ENCODE data around the gene UBXN10. TPM values are rescaled to one million over a fixed set of nuclear protein-coding genes. Genes with fewer than 3 reads are reported as not detected.

The UBXN10 gene
- total and polyA plus RNA-seq, 2 donors (not counting 3 experiments of a cell fraction or from before 2014, with no cell fraction given), result not detected

GRCh38 chr1:20194224-20194623, 8.3 kb downstream of the UBXN10 start:
- ChIA-PET CTCF (interaction anchor here (1.1 to 5.3 kb wide), 9 partner anchors 9 to 278 kb away, joined by 4 to 85 read pairs (median 16); no protein-coding TSS in a partner anchor), POLR2A (no interaction called here)
- H3K9me1 ChIP-seq (replicated peaks; ENCODE audit: control insufficient read depth, extremely low read depth, insufficient read depth, low read length), result no peaks in the 10 kb centered on the region
- H2AFZ ChIP-seq (ENCODE audit: low read depth, low read length), result no peak overlapping the region
- H3K9me3 ChIP-seq (replicated peaks; ENCODE audit: control insufficient read depth, insufficient read depth, low read length), result no peaks in the 10 kb centered on the region
- no peaks in the 10 kb centered on the region for H3K79me2 ChIP-seq (ENCODE audit: control insufficient read depth, insufficient read depth, low read length)
- peaks cover 4 to 9% of the 10 kb centered on the region in 2 experiments for H3K27me3 ChIP-seq (ENCODE audit: control insufficient read depth in 2 of 2, insufficient read depth in 2 of 2, low read length in 2 of 2)
- FAIRE-seq (no peak), DNase-seq (ENCODE audit: low read depth, low spot score) (no peak)
- no peaks in the 10 kb centered on the region for H4K20me1 ChIP-seq (replicated peaks; ENCODE audit: control insufficient read depth, extremely low read depth, insufficient read depth, low read length)
- intact Hi-C loops (cut with micrococcal nuclease) (no loop called here), dilution Hi-C loops (cut with MboI; ENCODE audit: extremely low pct_ligation_motif_present, low sequenced_read_pairs) (no loop called here)
- H3K36me3 ChIP-seq (ENCODE audit: control insufficient read depth in 2 of 2, extremely low read depth in 1 of 2, insufficient read depth in 2 of 2, low read length in 2 of 2), result no peaks in the 10 kb centered on the region
- no peak overlapping the region for H3K9ac ChIP-seq (replicated peaks; ENCODE audit: extremely low read depth, insufficient read depth, low read length)
- no TSS peak for BruUV-seq (replicated peaks)
- H3K4me2 ChIP-seq (ENCODE audit: insufficient read depth, low read length), result no peak overlapping the region
- H3K27ac ChIP-seq (ENCODE audit: insufficient read depth, low read depth, low read length), result no peak overlapping the region
- no peaks in the 10 kb centered on the region for H3K4me1 ChIP-seq (ENCODE audit: control insufficient read depth, extremely low read depth, insufficient read depth, low read length)
- no peak overlapping the region for H3K4me3 ChIP-seq (replicated peaks in 1 of 3; ENCODE audit: insufficient read depth in 1 of 3, low read depth in 1 of 3, low read length in 3 of 3)
- TF ChIP-seq POLR2A (IDR thresholded peaks at IDR 0.05; ENCODE audit: low read depth, low read length) (no peak), POLR2AphosphoS5 (IDR thresholded peaks at IDR 0.05; ENCODE audit: insufficient read depth, low read depth, low read length) (no peak), EZH2 (IDR thresholded peaks at IDR 0.05; ENCODE audit: borderline replicate concordance, low read depth, low read length, severe bottlenecking) (no peak), JUN (IDR thresholded peaks at IDR 0.05; ENCODE audit: borderline replicate concordance, insufficient read depth, insufficient read length, low read depth) (no peak), MYC (IDR thresholded peaks at IDR 0.05; ENCODE audit: low read depth, low read length) (no peak), FOS (IDR thresholded peaks at IDR 0.05; ENCODE audit: borderline replicate concordance, insufficient read depth, low read length) (no peak), GATA2 (IDR thresholded peaks at IDR 0.05; ENCODE audit: insufficient read depth, insufficient read length, low read depth, low read length) (no peak), CTCF (IDR thresholded peaks at IDR 0.05; ENCODE audit: extremely low read depth in 1 of 2, insufficient read depth in 1 of 2, low read depth in 1 of 2, low read length in 2 of 2) (no peak), MAX (IDR thresholded peaks at IDR 0.05; ENCODE audit: insufficient read depth, insufficient read length) (no peak)

All from endothelial cell of umbilical vein (primary cell).